GM23338 (cell line): ENCODE data around the gene SLC35G4. TPM values are rescaled to one million over a fixed set of nuclear protein-coding genes. Genes with fewer than 3 reads are reported as not detected.

Experiments used
- ATAC-seq: fragments of 200-7000 bp; cut with Tn5 transposase; 3 replicates; pipeline ENCODE4 v1.9.1; 2020
- DNase-seq: peaks from one replicate; pipeline ENCODE4 v3.0.0-alpha.2; 2015; ENCODE audit warnings: low spot score
- H2AFZ ChIP-seq: fragments of 200-600 bp; sonication (generic); 2 replicates; pipeline ENCODE4 v1.8.0; 2016; ENCODE audit warnings: antibody characterized with exemption, mild to moderate bottlenecking, moderate library complexity
- H3F3A ChIP-seq: fragments of 200-600 bp; sonication (generic); replicated peaks from 2 replicates; pipeline ENCODE4 v1.8.0; 2017; ENCODE audit warnings: antibody characterized with exemption, mixed run types, low read depth
- H3K27ac ChIP-seq: fragments of 200-600 bp; sonication (generic); 2 replicates; pipeline ENCODE4 v1.6.1; 2016; ENCODE audit warnings: low read depth
- H3K27me3 ChIP-seq: fragments of 200-600 bp; sonication (generic); 2 replicates; pipeline ENCODE4 v1.8.0; 2016; ENCODE audit warnings: mild to moderate bottlenecking, mixed run types, moderate library complexity; ENCODE audit not compliant: insufficient read depth
- H3K36me3 ChIP-seq: fragments of 200-600 bp; sonication (generic); 2 replicates; pipeline ENCODE4 v1.8.0; 2016; ENCODE audit warnings: mild to moderate bottlenecking; ENCODE audit not compliant: insufficient read depth
- H3K4me1 ChIP-seq: fragments of 200-600 bp; sonication (generic); 2 replicates; pipeline ENCODE4 v1.8.0; 2016; ENCODE audit warnings: mild to moderate bottlenecking, moderate library complexity; ENCODE audit not compliant: insufficient read depth
- H3K4me2 ChIP-seq: fragments of 200-600 bp; sonication (generic); 2 replicates; pipeline ENCODE4 v1.7.1; 2017; ENCODE audit warnings: mixed run types
- H3K4me3 ChIP-seq: fragments of 200-600 bp; sonication (generic); 2 replicates; pipeline ENCODE4 v1.6.1; 2016; ENCODE audit warnings: mixed run types
- H3K79me2 ChIP-seq: fragments of 200-600 bp; sonication (generic); replicated peaks from 2 replicates; pipeline ENCODE4 v1.8.0; 2017; ENCODE audit warnings: mild to moderate bottlenecking; ENCODE audit not compliant: insufficient read depth
- H3K9me2 ChIP-seq: fragments of 200-600 bp; sonication (generic); 2 replicates; pipeline ENCODE4 v1.8.0; 2017; ENCODE audit not compliant: insufficient read depth
- H4K20me1 ChIP-seq: fragments of 200-600 bp; sonication (generic); replicated peaks from 2 replicates; pipeline ENCODE4 v1.8.0; 2017; ENCODE audit warnings: mild to moderate bottlenecking; ENCODE audit not compliant: insufficient read depth
- H3K27ac Mint-ChIP-seq: 2 replicates; pipeline ENCODE4 v1.8.0; 2020; ENCODE audit warnings: inconsistent platforms, mild to moderate bottlenecking, moderate library complexity, mixed read lengths
- H3K27me3 Mint-ChIP-seq: 3 replicates; pipeline ENCODE4 v1.8.0; 2022; ENCODE audit warnings: low read depth, mild to moderate bottlenecking, moderate library complexity, mixed read lengths, inconsistent platforms; ENCODE audit not compliant: insufficient read depth, poor library complexity
- H3K36me3 Mint-ChIP-seq: 3 replicates; pipeline ENCODE4 v1.8.0; 2021; ENCODE audit warnings: low read depth, mild to moderate bottlenecking, inconsistent platforms, moderate library complexity, mixed read lengths
- H3K4me1 Mint-ChIP-seq: 3 replicates; pipeline ENCODE4 v1.8.0; 2020; ENCODE audit warnings: mild to moderate bottlenecking, inconsistent platforms, mixed read lengths
- H3K4me3 Mint-ChIP-seq: 3 replicates; pipeline ENCODE4 v1.8.0; 2021; ENCODE audit warnings: moderate library complexity, mild to moderate bottlenecking, inconsistent platforms, mixed read lengths
- H3K9me3 Mint-ChIP-seq: 3 replicates; pipeline ENCODE4 v1.8.0; 2020; ENCODE audit warnings: moderate library complexity, mild to moderate bottlenecking, inconsistent platforms, mixed read lengths
- EZH2 ChIP-seq: fragments of 200-600 bp; sonication (generic); IDR thresholded peaks from one replicate; pipeline ENCODE4 v1.8.0; 2017; ENCODE audit warnings: antibody characterized with exemption, mild to moderate bottlenecking, low read depth; ENCODE audit not compliant: unreplicated experiment
- EZH2phosphoT487 ChIP-seq: fragments of 200-600 bp; sonication (generic); IDR thresholded peaks from one replicate; pipeline ENCODE4 v1.8.1; 2018; ENCODE audit warnings: antibody characterized with exemption; ENCODE audit not compliant: unreplicated experiment
- JUNB ChIP-seq: IDR thresholded peaks from one replicate; pipeline ENCODE4 v1.6.1; 2016; ENCODE audit warnings: antibody characterized with exemption; ENCODE audit not compliant: unreplicated experiment
- NANOG ChIP-seq: IDR thresholded peaks from 2 replicates; pipeline ENCODE4 v1.6.1; 2016; ENCODE audit warnings: antibody characterized with exemption, borderline replicate concordance
- POLR2AphosphoS5 ChIP-seq: IDR thresholded peaks from 2 replicates; pipeline ENCODE4 v1.6.1; 2016; ENCODE audit warnings: antibody characterized with exemption, low read depth
- STAT1 ChIP-seq: IDR thresholded peaks from one replicate; pipeline ENCODE4 v1.6.1; 2016; ENCODE audit warnings: antibody characterized with exemption; ENCODE audit not compliant: unreplicated experiment
- ZNF114 ChIP-seq: fragments of 250-450 bp; sonication (Bioruptor Pico); IDR thresholded peaks from 2 replicates; pipeline ENCODE4 v1.5.0; 2020; ENCODE audit warnings: mild to moderate bottlenecking, moderate library complexity
- ZNF331 ChIP-seq: fragments of 250-450 bp; sonication (Bioruptor Pico); IDR thresholded peaks from 2 replicates; pipeline ENCODE4 v1.5.0; 2020; ENCODE audit warnings: low read depth, mild to moderate bottlenecking, moderate library complexity
- polyA plus RNA-seq: library from polyadenylated mRNA; unstranded; fragments of >200 nt; fragmentation: Nextera tagmentation; extraction: Ambion mirVana; gene quantifications from 2 replicates; pipeline ENCODE4 v1.2.1, GENCODE V29; 2016
- total RNA-seq: library from RNA; depleted of rRNA; stranded (reverse); fragments of >200 nt; shearing (Covaris generic); gene quantifications from 2 replicates; pipeline ENCODE4 v1.2.3, GENCODE V29; 2014
- TF ChIP-seq, protein P1 (sequence below): IDR thresholded peaks from 2 replicates; pipeline ENCODE4 v1.6.1; 2016; ENCODE audit warnings: antibody characterized with exemption
- TF ChIP-seq, protein P2 (sequence below), 2 experiments: fragments of 200-600 bp in 1 of 2; sonication (generic) in 1 of 2; conservative IDR thresholded peaks; 2 replicates each; pipeline versions ENCODE4 v1.5.1 to v1.6.1; 2016 to 2017; ENCODE audit warnings: antibody characterized with exemption in 2 of 2, low read depth in 2 of 2, mild to moderate bottlenecking in 2 of 2, moderate library complexity in 1 of 2
- TF ChIP-seq, protein P3 (sequence below): IDR thresholded peaks from one replicate; pipeline ENCODE4 v1.6.1; 2018; ENCODE audit warnings: antibody characterized with exemption; ENCODE audit not compliant: unreplicated experiment

SLC35G4 gene
- total and polyA plus RNA-seq, 2 experiments from 2014 or later, result not detected

DNA sequence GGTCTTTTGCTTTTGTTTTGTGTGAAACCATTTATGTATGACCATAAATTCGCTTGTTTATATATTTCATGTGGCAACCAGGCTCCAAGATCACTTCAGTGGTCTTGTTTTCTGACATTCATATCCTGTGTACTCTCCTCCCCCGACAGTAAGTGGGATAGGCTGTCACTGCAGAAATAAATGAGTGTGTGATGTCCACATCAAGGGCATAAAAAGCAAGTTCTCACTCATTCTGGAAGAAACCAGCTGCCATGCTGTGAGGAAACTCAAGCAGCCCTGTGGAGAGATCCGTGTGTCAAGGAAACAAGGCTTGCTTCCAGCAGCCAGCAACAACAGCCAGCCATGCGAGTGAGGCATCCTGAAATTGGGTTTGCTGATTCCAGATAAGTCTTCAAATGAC, 40.4 kb downstream of the SLC35G4 start (continued):
- TF ChIP-seq, protein P1, sequence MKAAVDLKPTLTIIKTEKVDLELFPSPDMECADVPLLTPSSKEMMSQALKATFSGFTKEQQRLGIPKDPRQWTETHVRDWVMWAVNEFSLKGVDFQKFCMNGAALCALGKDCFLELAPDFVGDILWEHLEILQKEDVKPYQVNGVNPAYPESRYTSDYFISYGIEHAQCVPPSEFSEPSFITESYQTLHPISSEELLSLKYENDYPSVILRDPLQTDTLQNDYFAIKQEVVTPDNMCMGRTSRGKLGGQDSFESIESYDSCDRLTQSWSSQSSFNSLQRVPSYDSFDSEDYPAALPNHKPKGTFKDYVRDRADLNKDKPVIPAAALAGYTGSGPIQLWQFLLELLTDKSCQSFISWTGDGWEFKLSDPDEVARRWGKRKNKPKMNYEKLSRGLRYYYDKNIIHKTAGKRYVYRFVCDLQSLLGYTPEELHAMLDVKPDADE, result no peak
- TF ChIP-seq, protein P2, sequence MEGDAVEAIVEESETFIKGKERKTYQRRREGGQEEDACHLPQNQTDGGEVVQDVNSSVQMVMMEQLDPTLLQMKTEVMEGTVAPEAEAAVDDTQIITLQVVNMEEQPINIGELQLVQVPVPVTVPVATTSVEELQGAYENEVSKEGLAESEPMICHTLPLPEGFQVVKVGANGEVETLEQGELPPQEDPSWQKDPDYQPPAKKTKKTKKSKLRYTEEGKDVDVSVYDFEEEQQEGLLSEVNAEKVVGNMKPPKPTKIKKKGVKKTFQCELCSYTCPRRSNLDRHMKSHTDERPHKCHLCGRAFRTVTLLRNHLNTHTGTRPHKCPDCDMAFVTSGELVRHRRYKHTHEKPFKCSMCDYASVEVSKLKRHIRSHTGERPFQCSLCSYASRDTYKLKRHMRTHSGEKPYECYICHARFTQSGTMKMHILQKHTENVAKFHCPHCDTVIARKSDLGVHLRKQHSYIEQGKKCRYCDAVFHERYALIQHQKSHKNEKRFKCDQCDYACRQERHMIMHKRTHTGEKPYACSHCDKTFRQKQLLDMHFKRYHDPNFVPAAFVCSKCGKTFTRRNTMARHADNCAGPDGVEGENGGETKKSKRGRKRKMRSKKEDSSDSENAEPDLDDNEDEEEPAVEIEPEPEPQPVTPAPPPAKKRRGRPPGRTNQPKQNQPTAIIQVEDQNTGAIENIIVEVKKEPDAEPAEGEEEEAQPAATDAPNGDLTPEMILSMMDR (conservative IDR thresholded peaks at IDR 0.05; ENCODE audit: low read depth in 2 of 2), result no peak
- TF ChIP-seq ZNF331 (CRISPR knock-in tag) (no peak), ZNF114 (CRISPR knock-in tag) (no peak)

- ATAC-seq, result no peak
- Histone ChIP-seq H2AFZ (no peak overlapping the region), H3K4me1 (no peaks in the 10 kb centered on the region), H3K36me3 (no peaks in the 10 kb centered on the region; the same call in 1 of the 2 replicates), H3K27me3 (no peaks in the 10 kb centered on the region), H3F3A (no peaks in the 10 kb centered on the region), H4K20me1 (no peaks in the 10 kb centered on the region), H3K9me2 (no peaks in the 10 kb centered on the region), H3K4me3 (no peak overlapping the region), H3K27ac (no peak overlapping the region), H3K79me2 (no peaks in the 10 kb centered on the region), H3K4me2 (no peak overlapping the region)
- no peak overlapping the region for H3K4me3 Mint-ChIP-seq
- peaks cover 11% of the 10 kb centered on the region for H3K36me3 Mint-ChIP-seq
- H3K27ac Mint-ChIP-seq, result no peak overlapping the region
- H3K27me3 Mint-ChIP-seq, result peaks cover 10% of the 10 kb centered on the region
- H3K9me3 Mint-ChIP-seq, result peaks cover 23% of the 10 kb centered on the region
- no peak for DNase-seq
- H3K4me1 Mint-ChIP-seq, result no peaks in the 10 kb centered on the region
- TF ChIP-seq ZNF331 (CRISPR knock-in tag), result no peak
- TF ChIP-seq, protein P2 (conservative IDR thresholded peaks at IDR 0.05; ENCODE audit: low read depth in 2 of 2), result no peak
- no peak for TF ChIP-seq JUNB
- TF ChIP-seq NANOG, result no peak
- TF ChIP-seq POLR2AphosphoS5, result no peak
- no peak for TF ChIP-seq EZH2phosphoT487
- TF ChIP-seq, protein P3, sequence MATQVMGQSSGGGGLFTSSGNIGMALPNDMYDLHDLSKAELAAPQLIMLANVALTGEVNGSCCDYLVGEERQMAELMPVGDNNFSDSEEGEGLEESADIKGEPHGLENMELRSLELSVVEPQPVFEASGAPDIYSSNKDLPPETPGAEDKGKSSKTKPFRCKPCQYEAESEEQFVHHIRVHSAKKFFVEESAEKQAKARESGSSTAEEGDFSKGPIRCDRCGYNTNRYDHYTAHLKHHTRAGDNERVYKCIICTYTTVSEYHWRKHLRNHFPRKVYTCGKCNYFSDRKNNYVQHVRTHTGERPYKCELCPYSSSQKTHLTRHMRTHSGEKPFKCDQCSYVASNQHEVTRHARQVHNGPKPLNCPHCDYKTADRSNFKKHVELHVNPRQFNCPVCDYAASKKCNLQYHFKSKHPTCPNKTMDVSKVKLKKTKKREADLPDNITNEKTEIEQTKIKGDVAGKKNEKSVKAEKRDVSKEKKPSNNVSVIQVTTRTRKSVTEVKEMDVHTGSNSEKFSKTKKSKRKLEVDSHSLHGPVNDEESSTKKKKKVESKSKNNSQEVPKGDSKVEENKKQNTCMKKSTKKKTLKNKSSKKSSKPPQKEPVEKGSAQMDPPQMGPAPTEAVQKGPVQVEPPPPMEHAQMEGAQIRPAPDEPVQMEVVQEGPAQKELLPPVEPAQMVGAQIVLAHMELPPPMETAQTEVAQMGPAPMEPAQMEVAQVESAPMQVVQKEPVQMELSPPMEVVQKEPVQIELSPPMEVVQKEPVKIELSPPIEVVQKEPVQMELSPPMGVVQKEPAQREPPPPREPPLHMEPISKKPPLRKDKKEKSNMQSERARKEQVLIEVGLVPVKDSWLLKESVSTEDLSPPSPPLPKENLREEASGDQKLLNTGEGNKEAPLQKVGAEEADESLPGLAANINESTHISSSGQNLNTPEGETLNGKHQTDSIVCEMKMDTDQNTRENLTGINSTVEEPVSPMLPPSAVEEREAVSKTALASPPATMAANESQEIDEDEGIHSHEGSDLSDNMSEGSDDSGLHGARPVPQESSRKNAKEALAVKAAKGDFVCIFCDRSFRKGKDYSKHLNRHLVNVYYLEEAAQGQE, result no peak
- TF ChIP-seq EZH2, result no peak
- no peak for TF ChIP-seq STAT1
- TF ChIP-seq, protein P1, result no peak
Observed at GRCh38 chr18:11651899-11652298, 42.5 kb downstream of the SLC35G4 start.
